PC-9 (cell line): ENCODE measurements around the gene SRGAP3. TPM values are rescaled to one million over a fixed set of nuclear protein-coding genes. Genes with fewer than 3 reads are reported as not detected.

Experiments used
- BruUV-seq: library from RNA; stranded (reverse); fragments of 400-500 nt; replicated peaks from 2 replicates; lab custom pipeline; 2021; lab: Mats Ljungman, UMichigan
- CTCF ChIA-PET: fragments of 300-600 bp; sonication (Branson Sonifier 250); formaldehyde crosslinking; loops from one replicate; lab custom pipeline; 2022; ENCODE audit warnings: antibody characterized with exemption; lab: Charles Lee
- POLR2A ChIA-PET: fragments of 300-600 bp; sonication (Branson Sonifier 250); formaldehyde crosslinking; loops from one replicate; lab custom pipeline; 2022; ENCODE audit warnings: antibody characterized with exemption; ENCODE audit not compliant: unreplicated experiment; lab: Charles Lee
- DNase-seq, 2 experiments: peaks; one replicate each; pipeline versions ENCODE4 v3.0.0 to v3.0.0-alpha.2; 2015 to 2022; ENCODE audit warnings: mixed read lengths in 1 of 2
- H2AFZ ChIP-seq: fragments of 200-600 bp; sonication (generic); 2 replicates; pipeline ENCODE4 v1.8.1; 2017; ENCODE audit warnings: antibody characterized with exemption
- H3F3A ChIP-seq: fragments of 200-600 bp; sonication (generic); 2 replicates; pipeline ENCODE4 v1.8.1; 2017; ENCODE audit warnings: antibody characterized with exemption, mild to moderate bottlenecking, low read depth; ENCODE audit not compliant: insufficient read depth
- H3K27ac ChIP-seq: fragments of 200-600 bp; sonication (generic); 2 replicates; pipeline ENCODE4 v1.6.1; 2016; ENCODE audit warnings: mixed run types
- H3K27me3 ChIP-seq: fragments of 200-600 bp; sonication (generic); 2 replicates; pipeline ENCODE4 v1.6.1; 2016; ENCODE audit warnings: low read depth, mixed run types; ENCODE audit not compliant: insufficient read depth
- H3K36me3 ChIP-seq: fragments of 200-600 bp; sonication (generic); 2 replicates; pipeline ENCODE4 v1.6.1; 2016; ENCODE audit warnings: low read depth, mixed run types
- H3K4me1 ChIP-seq: fragments of 200-600 bp; sonication (generic); replicated peaks from 2 replicates; pipeline ENCODE4 v1.6.1; 2016; ENCODE audit warnings: mixed run types; ENCODE audit not compliant: insufficient read depth
- H3K4me2 ChIP-seq: fragments of 200-600 bp; sonication (generic); 2 replicates; pipeline ENCODE4 v1.6.1; 2017; ENCODE audit warnings: mixed run types
- H3K4me3 ChIP-seq: fragments of 200-600 bp; sonication (generic); 2 replicates; pipeline ENCODE4 v1.6.1; 2016; ENCODE audit warnings: mixed run types
- H3K79me2 ChIP-seq: fragments of 200-600 bp; sonication (generic); 2 replicates; pipeline ENCODE4 v1.6.1; 2017; ENCODE audit warnings: low read depth, mixed run types
- H3K9me2 ChIP-seq: fragments of 200-600 bp; sonication (generic); 2 replicates; pipeline ENCODE4 v1.8.1; 2017; ENCODE audit warnings: mild to moderate bottlenecking; ENCODE audit not compliant: insufficient read depth
- H3K9me3 ChIP-seq: fragments of 200-600 bp; sonication (generic); 2 replicates; pipeline ENCODE4 v1.8.1; 2016; ENCODE audit warnings: low read depth; ENCODE audit not compliant: insufficient read depth
- H4K20me1 ChIP-seq: fragments of 200-600 bp; sonication (generic); 2 replicates; pipeline ENCODE4 v1.8.1; 2017; ENCODE audit not compliant: insufficient read depth
- EZH2 ChIP-seq: fragments of 200-600 bp; sonication (generic); IDR thresholded peaks from 2 replicates; pipeline ENCODE4 v1.8.0; 2017; ENCODE audit warnings: antibody characterized with exemption, low read depth
- intact Hi-C: fragments of 100-400 bp; cut with micrococcal nuclease; formaldehyde crosslinking; loops from one replicate; pipeline ENCODE4 v1.10.0; 2022; ENCODE audit not compliant: unreplicated experiment
- total RNA-seq: library from RNA; stranded (reverse); gene quantifications from 2 replicates; pipeline ENCODE4 v1.2.3, GENCODE V29; 2021
- TF ChIP-seq, protein P1 (sequence below): fragments of 200-600 bp; sonication (generic); conservative IDR thresholded peaks from 2 replicates; pipeline ENCODE4 v1.6.1; 2017; ENCODE audit warnings: mixed run types, antibody characterized with exemption, mild to moderate bottlenecking, moderate library complexity

SRGAP3 gene
- total RNA-seq, 1 experiment from 2014 or later, result 17.5 TPM

DNA sequence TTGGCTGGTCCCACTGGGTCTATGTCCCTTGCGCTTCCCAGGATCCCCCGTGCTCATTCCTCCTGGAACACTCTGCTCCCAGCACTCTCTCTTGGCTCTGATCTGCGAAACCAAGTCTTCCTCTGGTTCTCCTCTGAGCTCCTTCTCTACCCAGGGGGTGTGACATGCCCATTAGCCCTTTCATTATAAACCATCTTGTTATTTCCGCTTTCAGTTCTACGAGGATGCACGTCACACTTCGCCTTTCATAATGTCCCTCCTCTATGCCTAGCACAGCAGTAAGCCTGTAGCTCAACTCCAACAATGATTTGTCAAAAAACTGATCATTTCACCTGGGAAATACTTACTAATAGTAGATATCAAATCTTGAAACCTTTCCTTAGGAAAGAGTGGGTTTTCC is 234.2 kb downstream of the SRGAP3 start:
- H3K4me3 ChIP-seq, result no peak overlapping the region
- no peaks in the 10 kb centered on the region for H3K79me2 ChIP-seq
- ChIA-PET CTCF (no interaction called here), POLR2A (no interaction called here)
- no peaks in the 10 kb centered on the region for H3K9me3 ChIP-seq
- TF ChIP-seq, protein P1, sequence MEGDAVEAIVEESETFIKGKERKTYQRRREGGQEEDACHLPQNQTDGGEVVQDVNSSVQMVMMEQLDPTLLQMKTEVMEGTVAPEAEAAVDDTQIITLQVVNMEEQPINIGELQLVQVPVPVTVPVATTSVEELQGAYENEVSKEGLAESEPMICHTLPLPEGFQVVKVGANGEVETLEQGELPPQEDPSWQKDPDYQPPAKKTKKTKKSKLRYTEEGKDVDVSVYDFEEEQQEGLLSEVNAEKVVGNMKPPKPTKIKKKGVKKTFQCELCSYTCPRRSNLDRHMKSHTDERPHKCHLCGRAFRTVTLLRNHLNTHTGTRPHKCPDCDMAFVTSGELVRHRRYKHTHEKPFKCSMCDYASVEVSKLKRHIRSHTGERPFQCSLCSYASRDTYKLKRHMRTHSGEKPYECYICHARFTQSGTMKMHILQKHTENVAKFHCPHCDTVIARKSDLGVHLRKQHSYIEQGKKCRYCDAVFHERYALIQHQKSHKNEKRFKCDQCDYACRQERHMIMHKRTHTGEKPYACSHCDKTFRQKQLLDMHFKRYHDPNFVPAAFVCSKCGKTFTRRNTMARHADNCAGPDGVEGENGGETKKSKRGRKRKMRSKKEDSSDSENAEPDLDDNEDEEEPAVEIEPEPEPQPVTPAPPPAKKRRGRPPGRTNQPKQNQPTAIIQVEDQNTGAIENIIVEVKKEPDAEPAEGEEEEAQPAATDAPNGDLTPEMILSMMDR, result no peak
- no peak for TF ChIP-seq EZH2
- DNase-seq, result no peak
- H3K27me3 ChIP-seq, result no peaks in the 10 kb centered on the region
- H3K27ac ChIP-seq, result no peak overlapping the region
- H4K20me1 ChIP-seq, result no peaks in the 10 kb centered on the region
- H3K9me2 ChIP-seq, result no peaks in the 10 kb centered on the region; the same call in 1 of the 2 replicates
- no peaks in the 10 kb centered on the region for H3K36me3 ChIP-seq
- intact Hi-C loops, result no loop called here
- BruUV-seq, result no TSS peak
- H3K4me1 ChIP-seq, result no peaks in the 10 kb centered on the region
- no peak overlapping the region for H2AFZ ChIP-seq
- H3K4me2 ChIP-seq, result no peak overlapping the region
- no peaks in the 10 kb centered on the region for H3F3A ChIP-seq

DNA sequence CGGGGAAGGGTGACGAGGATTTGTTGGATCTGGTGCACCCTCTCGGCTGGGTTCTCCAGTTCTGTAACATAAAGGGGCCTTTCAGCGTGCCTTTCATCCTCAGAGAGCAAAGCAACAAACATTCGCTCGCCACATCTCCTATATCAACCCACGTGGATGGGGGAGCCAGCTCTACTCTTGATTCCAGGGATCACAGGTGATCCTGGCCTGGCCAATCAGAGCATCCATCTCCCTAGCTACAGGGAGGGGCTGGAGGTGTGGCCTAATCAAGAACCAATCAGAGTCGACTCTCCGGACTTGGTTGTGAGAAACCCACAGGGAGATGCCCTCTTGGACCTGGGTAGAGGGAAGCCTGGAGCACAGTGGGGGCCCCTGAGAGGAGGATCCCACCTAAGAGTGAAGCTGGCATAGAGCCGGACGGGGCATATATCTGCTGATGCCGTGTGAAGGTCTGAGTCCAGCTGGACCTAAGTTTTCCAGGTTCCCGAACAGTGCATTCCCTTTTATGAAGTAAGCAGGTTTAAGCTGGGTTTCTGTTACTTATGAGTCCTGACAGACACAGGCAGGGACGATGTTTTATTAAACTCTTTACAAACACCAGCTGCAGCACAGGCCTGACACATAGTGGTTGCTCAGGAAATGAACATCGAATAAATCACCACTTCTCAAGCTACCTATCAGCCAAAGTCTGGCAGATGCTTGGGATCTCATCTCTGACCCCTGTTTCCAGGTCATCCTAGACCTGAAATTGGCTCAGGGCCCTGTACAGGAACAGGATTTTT is 235.5 kb downstream of the SRGAP3 start:
- ChIA-PET POLR2A (no interaction called here), CTCF (no interaction called here)
- H3K27ac ChIP-seq, result no peak overlapping the region

DNA sequence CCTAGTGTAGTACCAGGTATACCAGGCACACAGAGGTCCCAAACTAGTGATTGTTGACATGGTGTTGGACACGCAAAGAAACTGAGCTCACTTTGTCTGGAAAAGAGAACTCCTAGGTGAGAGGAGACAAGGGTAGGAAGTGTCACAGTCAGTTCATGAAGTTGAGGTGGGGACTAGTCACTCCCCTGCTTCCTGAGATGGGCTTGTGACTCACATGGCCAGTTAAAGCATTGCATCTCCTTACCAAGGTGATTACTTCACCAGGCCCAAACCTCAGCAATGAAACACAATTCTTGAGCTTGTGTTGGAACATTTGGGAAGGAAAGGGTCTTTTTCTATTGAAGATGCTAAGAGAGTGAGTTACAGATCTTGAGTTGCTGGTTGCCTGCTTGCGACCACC is 236.9 kb downstream of the SRGAP3 start:
- no TSS peak for BruUV-seq
- DNase-seq, result no peak
- no peaks in the 10 kb centered on the region for H3K36me3 ChIP-seq
- H3K27ac ChIP-seq, result no peak overlapping the region
- H3K9me2 ChIP-seq, result no peaks in the 10 kb centered on the region; the same call in 1 of the 2 replicates
- H3K9me3 ChIP-seq, result no peaks in the 10 kb centered on the region
- no peaks in the 10 kb centered on the region for H3K4me1 ChIP-seq
- CTCF ChIA-PET, result no interaction called here
- H2AFZ ChIP-seq, result no peak overlapping the region
- TF ChIP-seq, protein P1, result no peak
- TF ChIP-seq EZH2, result no peak
- H4K20me1 ChIP-seq, result no peaks in the 10 kb centered on the region
- H3K4me2 ChIP-seq, result no peak overlapping the region
- POLR2A ChIA-PET, result interaction anchor here (0.7 kb wide), 1 partner anchor 383 kb away, joined by 4 read pairs; no protein-coding TSS in a partner anchor
- H3K79me2 ChIP-seq, result no peaks in the 10 kb centered on the region
- no peak overlapping the region for H3K4me3 ChIP-seq
- H3F3A ChIP-seq, result no peaks in the 10 kb centered on the region
- intact Hi-C loops, result no loop called here
- no peaks in the 10 kb centered on the region for H3K27me3 ChIP-seq

More for the DNA sequence above, 235.5 kb downstream of the SRGAP3 start:
- Histone ChIP-seq H3K9me2 (no peaks in the 10 kb centered on the region; the same call in 1 of the 2 replicates), H2AFZ (no peak overlapping the region), H4K20me1 (no peaks in the 10 kb centered on the region), H3K4me2 (no peak overlapping the region), H3F3A (no peaks in the 10 kb centered on the region), H3K27me3 (no peaks in the 10 kb centered on the region), H3K79me2 (no peaks in the 10 kb centered on the region), H3K4me3 (no peak overlapping the region), H3K4me1 (no peaks in the 10 kb centered on the region), H3K9me3 (no peaks in the 10 kb centered on the region), H3K36me3 (no peaks in the 10 kb centered on the region)
- no TSS peak for BruUV-seq
- no peak for DNase-seq
- TF ChIP-seq EZH2, result no peak
- TF ChIP-seq, protein P1, result no peak
- intact Hi-C loops, result no loop called here
